Uterus (tissue), 2 donors: Measurements from ENCODE around the gene CT45A10.
"Not testable (repeated sequence)": the region's sequence is repeated elsewhere in the genome, so short reads cannot be mapped to it uniquely, and the experiment has no call there.

ENCODE experiments used
- POLR2A ChIP-seq, 2 donors: fragments of 450-650 bp; IDR thresholded peaks; one replicate each; pipeline ENCODE4 v1.6.1; 2016; ENCODE audit warnings: antibody characterized with exemption in 2 of 2, mild to moderate bottlenecking in 1 of 2, moderate library complexity in 1 of 2
- TF ChIP-seq, protein P1 (sequence below), 4 experiments: fragments of 200-600 bp in 2 of 4; fragments of 450-650 bp in 2 of 4; sonication (generic) in 2 of 4; IDR thresholded peaks; one replicate each; pipeline ENCODE4 v1.5.1; 2016 to 2019; ENCODE audit warnings: antibody characterized with exemption in 4 of 4, mild to moderate bottlenecking in 2 of 4, moderate library complexity in 1 of 4

DNA sequence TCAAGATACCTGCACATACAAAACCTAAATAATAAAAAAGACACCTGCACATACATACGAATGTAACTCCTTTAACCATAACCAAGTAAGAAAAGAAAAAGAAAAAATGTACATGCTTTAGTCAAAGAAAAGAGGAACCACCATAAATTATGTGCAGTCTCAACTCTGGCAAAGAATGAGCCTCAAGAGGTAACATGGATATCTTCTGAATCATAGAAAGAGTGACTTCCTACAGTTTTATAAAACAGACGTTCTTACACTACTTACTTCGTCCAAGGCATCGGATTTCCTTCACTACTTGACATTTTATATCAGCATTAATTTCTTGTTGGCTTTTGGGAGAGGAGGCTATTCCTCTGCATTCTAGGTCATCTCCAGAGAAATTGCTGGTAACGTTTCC, 10.5 kb downstream of the CT45A10 start:
- TF ChIP-seq, protein P1, sequence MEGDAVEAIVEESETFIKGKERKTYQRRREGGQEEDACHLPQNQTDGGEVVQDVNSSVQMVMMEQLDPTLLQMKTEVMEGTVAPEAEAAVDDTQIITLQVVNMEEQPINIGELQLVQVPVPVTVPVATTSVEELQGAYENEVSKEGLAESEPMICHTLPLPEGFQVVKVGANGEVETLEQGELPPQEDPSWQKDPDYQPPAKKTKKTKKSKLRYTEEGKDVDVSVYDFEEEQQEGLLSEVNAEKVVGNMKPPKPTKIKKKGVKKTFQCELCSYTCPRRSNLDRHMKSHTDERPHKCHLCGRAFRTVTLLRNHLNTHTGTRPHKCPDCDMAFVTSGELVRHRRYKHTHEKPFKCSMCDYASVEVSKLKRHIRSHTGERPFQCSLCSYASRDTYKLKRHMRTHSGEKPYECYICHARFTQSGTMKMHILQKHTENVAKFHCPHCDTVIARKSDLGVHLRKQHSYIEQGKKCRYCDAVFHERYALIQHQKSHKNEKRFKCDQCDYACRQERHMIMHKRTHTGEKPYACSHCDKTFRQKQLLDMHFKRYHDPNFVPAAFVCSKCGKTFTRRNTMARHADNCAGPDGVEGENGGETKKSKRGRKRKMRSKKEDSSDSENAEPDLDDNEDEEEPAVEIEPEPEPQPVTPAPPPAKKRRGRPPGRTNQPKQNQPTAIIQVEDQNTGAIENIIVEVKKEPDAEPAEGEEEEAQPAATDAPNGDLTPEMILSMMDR (IDR thresholded peaks at IDR 0.05): not testable (repeated sequence)
- not testable (repeated sequence) for TF ChIP-seq POLR2A (IDR thresholded peaks at IDR 0.05)
